Kidney epithelial cell (primary cell): ENCODE results near the gene CDK6. TPM values are rescaled to one million over a fixed set of nuclear protein-coding genes. Genes with fewer than 3 reads are reported as not detected.
A peak's percentile ranks its signal among the peaks of the same experiment; 100 is the strongest.
"Not testable (repeated sequence)": the region's sequence is repeated elsewhere in the genome, so short reads cannot be mapped to it uniquely, and the experiment has no call there.

Source experiments
- DNase-seq: peaks from one replicate; pipeline ENCODE4 v3.0.0-alpha.2; 2010; ENCODE audit warnings: low read depth
- H3K27me3 ChIP-seq: 2 replicates; pipeline ENCODE4 v1.6.0; 2011; ENCODE audit warnings: low read length; ENCODE audit not compliant: control insufficient read depth, insufficient read depth
- H3K36me3 ChIP-seq: 2 replicates; pipeline ENCODE4 v1.5.1; 2011; ENCODE audit warnings: low read length; ENCODE audit not compliant: control insufficient read depth, insufficient read depth
- H3K4me3 ChIP-seq: 2 replicates; pipeline ENCODE4 v1.5.1; 2011; ENCODE audit warnings: low read depth, mild to moderate bottlenecking, control low read depth, low read length
- CTCF ChIP-seq: IDR thresholded peaks from 2 replicates; pipeline ENCODE4 v1.5.1; 2011; ENCODE audit warnings: mild to moderate bottlenecking, moderate library complexity, low read length, control low read depth, inconsistent platforms; ENCODE audit not compliant: insufficient read depth, poor library complexity, severe bottlenecking
- total RNA-seq: library from RNA; depleted of rRNA; stranded (reverse); fragments of >200 nt; gene quantifications from 2 replicates; pipeline ENCODE4 v1.2.3, GENCODE V29; 2015

The CDK6 gene
- 89.7 and 91.0 TPM in 2 replicates for total RNA-seq

DNA sequence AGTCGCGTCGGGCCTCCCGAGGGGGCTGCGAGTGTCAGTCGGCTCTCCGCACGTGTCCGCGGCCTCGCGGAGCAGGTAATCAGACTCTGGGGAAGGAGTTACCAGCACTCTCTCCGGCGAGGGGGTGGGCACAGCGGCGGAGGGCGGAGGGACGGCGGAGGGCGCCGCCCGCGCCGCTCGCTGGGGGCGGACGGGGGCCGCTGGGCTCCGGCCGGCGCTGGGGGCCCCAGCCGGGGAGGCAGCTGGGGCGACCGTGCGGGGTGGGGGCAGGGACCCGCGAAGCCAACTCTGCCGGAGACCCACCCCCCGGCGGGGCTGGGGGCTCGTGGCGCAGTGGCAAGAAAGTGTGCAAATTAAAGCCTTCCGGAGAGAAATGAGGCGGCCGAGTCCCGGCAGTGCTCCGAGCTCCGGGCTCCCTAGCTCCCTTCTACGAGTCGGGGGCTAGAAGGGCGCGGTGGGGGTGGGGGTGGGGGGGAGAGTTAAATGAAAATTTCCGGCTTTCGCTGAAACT is at the start of gene CDK6:
TSS of gene CDK6 (minus strand) at position 85 of the 511 bp plus-strand sequence. CDS start 3,250 bp downstream, outside the sequence.
- peak within 1 kb of the TSS; percentile 76 for H3K4me3 ChIP-seq
- no peak for TF ChIP-seq CTCF
- H3K36me3 ChIP-seq = no peaks in the 10 kb centered on the region
- no peak for DNase-seq
- H3K27me3 ChIP-seq = no peaks in the 10 kb centered on the region

DNA sequence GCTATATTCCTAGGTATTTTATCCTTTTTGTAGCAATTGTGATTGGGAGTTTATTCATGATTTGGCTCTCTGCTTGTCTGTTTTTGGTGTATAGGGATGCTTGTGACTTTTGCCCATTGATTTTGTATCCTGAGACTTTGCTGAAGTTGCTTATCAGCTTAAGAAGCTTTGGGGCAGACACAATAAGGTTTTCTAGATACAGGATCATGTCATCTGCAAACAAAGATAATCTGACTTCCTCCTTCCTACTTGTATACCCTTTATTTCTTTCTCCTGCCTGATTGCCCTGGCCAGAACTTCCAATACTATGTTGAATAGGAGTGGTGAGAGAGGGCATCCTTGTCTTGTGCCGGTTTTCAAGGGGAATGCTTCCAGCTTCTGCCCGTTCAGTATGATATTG is 49.7 kb upstream of the CDK6 start:
- H3K4me3 ChIP-seq, H3K36me3 ChIP-seq, DNase-seq, H3K27me3 ChIP-seq: not testable (repeated sequence)

- Histone ChIP-seq H3K36me3 (no peaks in the 10 kb centered on the region), H3K4me3 (no peak overlapping the region), H3K27me3 (no peaks in the 10 kb centered on the region)
- no peak for TF ChIP-seq CTCF
- no peak for DNase-seq
These were observed 47.8 kb upstream of the CDK6 start for GRCh38 chr7:92884218-92884617.

DNA sequence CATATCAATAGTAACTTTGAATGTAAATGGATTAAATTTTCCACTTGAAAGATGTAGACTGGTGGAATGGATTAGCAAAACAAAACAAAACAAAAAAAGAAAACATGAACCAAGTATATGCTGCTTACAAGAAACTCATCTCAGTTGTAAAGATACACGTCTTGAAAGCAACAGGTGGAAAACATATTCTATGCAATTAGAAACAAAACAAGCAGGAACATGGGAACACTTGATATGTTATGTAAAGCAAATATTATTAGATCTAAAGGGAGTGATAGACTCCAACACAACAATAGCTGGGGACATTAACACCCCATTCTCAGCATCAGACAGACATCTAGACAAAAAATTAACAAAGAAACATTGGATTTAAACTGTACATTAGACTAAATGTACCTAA is 46.4 kb upstream of the CDK6 start:
- DNase-seq = no peak
- H3K4me3 ChIP-seq = no peak overlapping the region

DNA sequence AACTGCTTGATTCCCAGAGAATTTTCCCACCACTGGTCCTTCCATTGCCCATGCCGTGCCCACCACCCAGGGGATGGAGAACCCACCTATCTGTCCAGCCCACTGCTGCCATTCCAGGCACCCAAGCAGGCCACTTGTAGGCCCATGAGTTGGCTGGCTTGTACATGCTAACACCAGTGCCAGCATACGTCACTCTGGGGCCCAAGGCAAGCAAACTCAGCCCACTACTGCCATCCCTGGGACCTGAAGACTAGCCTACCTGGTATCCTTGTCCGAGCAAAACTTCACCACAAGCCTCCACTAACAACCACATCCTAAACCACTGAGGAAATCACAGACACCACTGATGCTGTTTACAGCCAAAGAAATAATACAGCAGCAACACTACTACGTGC is 44.7 kb upstream of the CDK6 start:
- DNase-seq = no peak
- no peak for TF ChIP-seq CTCF

More for the DNA sequence above, 46.4 kb upstream of the CDK6 start:
- Histone ChIP-seq H3K27me3 (no peaks in the 10 kb centered on the region), H3K36me3 (no peaks in the 10 kb centered on the region)
- TF ChIP-seq CTCF = no peak

GRCh38 chr7:92880212-92881090 is 44.1 kb upstream of the CDK6 start:
- H3K36me3 ChIP-seq = no peaks in the 10 kb centered on the region
- H3K4me3 ChIP-seq = no peak overlapping the region
- no peak for TF ChIP-seq CTCF
- no peak for DNase-seq
- no peaks in the 10 kb centered on the region for H3K27me3 ChIP-seq

More for the DNA sequence above, 44.7 kb upstream of the CDK6 start:
- Histone ChIP-seq H3K27me3 (no peaks in the 10 kb centered on the region), H3K4me3 (no peak overlapping the region), H3K36me3 (no peaks in the 10 kb centered on the region)
